CD4-positive, alpha-beta T cell treated with Interleukin-1 beta for 1 hour (primary cell): Measurements from ENCODE around the gene NEURL2.
"Not testable (repeated sequence)": the region's sequence is repeated elsewhere in the genome, so short reads cannot be mapped to it uniquely, and the experiment has no call there.

ENCODE experiments used
- DNase-seq, 2 donors: peaks; one replicate each; pipeline ENCODE4 v3.0.0-alpha.2; 2020 to 2022

NEURL2 gene

GRCh38 chr20:45890985-45891983 lies at the start of gene NEURL2, which contains the start of gene CTSA:
Gene NEURL2, minus strand, starts transcription at chr20:45891208. Its CDS starts 217 bp downstream, at chr20:45890991.
Gene CTSA, plus strand, starts transcription at chr20:45891335. Its CDS starts 234 bp downstream, at chr20:45891569.
- DNase-seq: peak; percentile 82 to 83

- DNase-seq: no peak
Observed at GRCh38 chr20:45940469-45940868, 49.5 kb upstream of the NEURL2 start.

GRCh38 chr20:45940053-45940452 lies 49.0 kb upstream of the NEURL2 start:
- DNase-seq: no peak

GRCh38 chr20:45938727-45939438 lies 47.9 kb upstream of the NEURL2 start:
- DNase-seq: no peak

DNA sequence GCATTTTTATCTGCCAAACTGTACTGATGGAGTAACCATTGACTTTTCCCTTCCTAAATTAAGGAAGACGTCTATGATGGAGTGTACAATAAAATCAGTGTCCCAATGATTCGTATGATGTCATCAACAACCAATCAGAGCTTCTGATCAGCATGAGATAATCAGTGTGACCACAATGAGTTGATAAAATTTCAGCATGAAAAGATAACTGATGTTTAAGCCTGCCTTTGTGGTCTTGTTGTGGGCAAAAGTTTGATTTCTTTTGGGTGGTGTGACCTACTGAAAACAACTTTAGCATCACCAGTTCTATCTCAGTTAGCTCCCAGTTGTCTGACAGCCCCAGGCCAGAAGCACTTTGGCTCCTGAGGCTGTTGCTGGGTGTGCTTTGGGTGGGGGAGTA lies 46.8 kb upstream of the NEURL2 start:
- peak in 1 of 2 donors; percentile 25 for DNase-seq

DNA sequence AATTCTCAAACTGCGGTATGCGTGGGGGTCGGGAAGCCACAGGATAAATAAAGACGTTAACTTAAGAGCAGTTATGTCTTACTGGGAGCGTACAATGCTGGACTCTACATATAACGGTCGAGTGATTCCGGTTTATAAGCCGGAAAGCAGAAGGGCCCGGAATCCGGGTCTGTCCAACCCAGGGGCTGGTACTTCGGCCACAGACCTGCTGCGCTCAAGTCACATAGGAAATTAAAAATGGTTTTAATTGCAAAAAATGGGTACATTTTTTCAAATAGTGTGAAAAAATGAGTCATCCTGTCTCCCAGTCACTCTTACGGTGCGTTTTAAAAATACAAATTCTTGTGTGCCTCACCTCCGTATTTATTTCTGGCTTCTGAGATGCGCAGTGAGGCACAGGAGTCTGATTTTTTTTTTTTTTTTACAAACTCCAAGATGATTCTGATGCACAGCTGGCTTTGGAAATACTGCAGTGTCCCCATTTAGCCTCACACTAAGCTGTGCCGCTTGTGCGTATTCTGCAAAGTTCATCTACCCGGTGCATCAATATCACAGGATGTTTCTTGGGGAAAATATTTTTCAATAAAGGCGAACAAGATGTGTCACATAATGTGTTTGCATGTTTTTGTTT lies 44.5 kb upstream of the NEURL2 start:
- DNase-seq: no peak

DNA sequence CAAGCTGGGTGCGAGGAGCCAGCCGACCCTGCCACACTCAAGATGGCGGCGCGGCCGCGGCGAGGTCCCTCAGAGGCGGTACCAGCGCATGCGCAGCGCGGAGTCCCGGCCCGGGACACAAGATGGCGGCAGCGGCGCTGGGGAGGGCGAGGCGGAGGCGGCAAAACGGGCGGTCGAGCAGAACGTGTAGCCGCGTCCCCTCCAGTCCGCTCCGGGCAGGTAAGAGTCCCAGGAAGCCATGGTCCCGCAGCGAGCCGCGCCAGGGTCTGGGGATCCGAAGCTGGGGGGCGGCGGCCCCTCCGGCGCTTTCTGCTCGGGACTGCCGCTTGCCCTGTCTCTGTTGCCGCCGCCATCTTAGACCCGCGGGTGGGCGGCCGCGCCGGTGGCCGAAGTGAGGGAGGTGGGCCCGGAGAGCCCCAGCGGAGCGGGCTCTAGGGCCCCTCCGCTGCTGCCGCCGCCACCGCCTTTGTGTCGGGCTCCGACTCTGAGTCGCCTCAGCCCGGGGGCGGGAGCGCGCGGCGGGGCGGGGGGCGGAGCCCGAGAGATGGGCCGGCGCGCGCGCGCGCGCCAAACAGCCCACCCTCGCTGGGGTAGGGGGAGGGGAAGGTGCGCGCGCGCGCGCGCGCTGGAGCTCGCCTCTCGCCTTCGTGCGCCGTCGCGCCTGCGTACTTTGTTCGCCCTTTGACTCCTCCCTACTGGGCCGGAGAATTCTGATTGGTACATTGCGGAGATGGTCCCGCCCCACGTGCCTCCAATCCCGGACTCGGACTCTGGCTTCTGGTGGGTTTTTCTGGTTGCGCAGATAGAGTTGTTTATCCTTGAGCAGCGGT lies 43.8 kb upstream of the NEURL2 start, which contains the start of gene PCIF1:
PCIF1 (plus strand) TSS at position 98 of the 830 bp plus-strand sequence. CDS start 4,317 bp downstream, outside the sequence.
- peak; percentile 97 to 98 for DNase-seq

DNA sequence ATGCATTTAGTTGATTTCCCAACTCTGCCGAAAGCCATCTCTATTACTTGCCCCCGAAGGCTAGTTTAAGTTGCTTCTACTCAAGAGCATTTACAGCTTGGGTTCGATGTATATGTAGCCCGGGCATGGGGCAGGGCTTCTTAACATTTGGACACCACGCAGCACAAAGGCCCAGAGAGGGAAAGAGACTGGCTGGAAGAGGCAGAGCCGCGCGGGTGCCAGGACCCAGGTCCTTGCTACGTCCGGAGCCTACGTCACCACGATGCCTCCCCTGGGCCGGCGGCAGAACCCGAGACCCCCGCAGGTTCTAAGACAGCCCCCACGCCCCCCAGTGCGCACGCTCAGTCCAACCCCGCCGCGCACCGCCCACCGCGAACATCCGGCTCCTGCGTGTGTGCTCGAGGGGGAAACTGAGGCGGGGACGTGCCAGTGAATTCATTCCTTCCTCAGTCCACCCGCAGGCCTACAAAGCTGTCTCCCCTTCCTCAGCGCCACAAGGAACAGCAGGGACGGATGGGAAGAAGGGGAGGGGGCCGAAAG lies 43.1 kb upstream of the NEURL2 start:
- peak in 1 of 2 donors; percentile 60 for DNase-seq

- peak; percentile 65 to 70 for DNase-seq
Observed at GRCh38 chr20:45933266-45934045, 42.4 kb upstream of the NEURL2 start.

DNA sequence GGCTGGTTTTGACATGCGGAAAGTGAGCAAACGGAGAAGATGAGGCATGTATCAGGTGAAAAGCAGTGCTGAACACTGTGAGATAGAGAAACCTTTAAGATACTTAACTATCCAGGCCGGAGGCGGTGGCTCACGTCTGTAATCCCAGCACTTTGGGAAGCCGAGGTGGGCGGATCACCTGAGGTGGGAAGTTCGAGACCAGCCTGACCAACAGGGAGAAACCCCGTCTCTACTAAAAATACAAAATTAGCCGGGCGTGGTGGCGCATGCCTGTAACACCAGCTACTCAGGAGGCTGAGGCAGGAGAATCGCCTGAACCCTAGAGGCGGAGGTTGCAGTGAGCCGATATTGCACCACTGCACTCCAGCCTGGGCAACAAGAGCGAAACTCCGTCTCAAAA lies 40.7 kb upstream of the NEURL2 start:
- not testable (repeated sequence) for DNase-seq

GRCh38 chr20:45927071-45927878 lies 36.3 kb upstream of the NEURL2 start:
- DNase-seq: no peak

GRCh38 chr20:45926731-45927070 lies 35.7 kb upstream of the NEURL2 start:
- DNase-seq: no peak

GRCh38 chr20:45925821-45926506 lies 35.0 kb upstream of the NEURL2 start:
- no peak for DNase-seq

GRCh38 chr20:45924391-45925261 lies 33.6 kb upstream of the NEURL2 start:
- no peak for DNase-seq

DNA sequence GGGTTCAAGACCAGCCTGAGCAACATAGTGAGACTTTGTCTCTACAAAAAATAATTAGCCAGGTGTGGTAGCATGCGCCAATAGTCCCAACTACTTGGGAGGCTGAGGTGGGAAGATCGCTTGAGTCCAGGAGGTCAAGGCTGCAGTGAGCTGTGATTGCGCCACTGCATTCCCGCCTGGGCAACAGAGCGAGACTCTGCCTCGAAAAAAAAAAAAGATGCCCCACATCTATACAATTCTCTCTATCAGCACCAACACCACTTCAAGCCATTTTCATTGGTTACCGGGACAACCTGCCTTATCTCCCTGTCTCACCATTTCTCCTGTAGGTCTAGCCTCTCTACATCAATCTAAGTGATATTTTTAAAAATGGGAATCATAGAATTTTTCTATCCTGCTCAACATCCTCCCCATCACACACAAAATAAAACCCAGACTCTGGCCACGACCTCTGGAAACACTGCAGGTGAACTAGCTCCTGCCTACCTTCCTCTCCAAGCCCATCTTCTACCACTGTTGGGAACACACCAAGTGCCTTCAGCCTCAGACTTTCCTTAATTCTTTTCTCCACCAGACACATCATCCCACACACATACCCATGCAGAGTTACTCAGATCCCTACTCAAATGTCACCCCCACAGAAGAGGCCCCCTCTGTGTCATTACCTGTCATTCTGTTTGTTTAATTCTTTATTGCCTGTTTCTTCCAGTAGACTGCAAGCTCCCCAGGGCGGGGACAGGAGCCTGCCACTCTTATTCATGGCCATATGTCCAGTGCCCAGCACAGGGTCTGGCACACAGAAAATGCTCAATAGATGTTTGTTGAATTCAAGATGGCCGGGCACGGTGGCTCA lies 30.6 kb upstream of the NEURL2 start:
- no peak for DNase-seq

- no peak for DNase-seq
Observed at GRCh38 chr20:45920462-45921336, 29.7 kb upstream of the NEURL2 start.
